HEK293 (cell line): Measurements from ENCODE around the gene TRAK2.

Experiments used
- CTCF ChIA-PET: fragments of 350-600 bp; formaldehyde crosslinking; extraction: SDS; loops from one replicate; lab custom pipeline; 2021; ENCODE audit warnings: antibody characterized with exemption; lab: Yijun Ruan, JAX
- POLR2A ChIA-PET: fragments of 300-600 bp; formaldehyde crosslinking; extraction: SDS; loops from one replicate; lab custom pipeline; 2020; ENCODE audit warnings: antibody characterized with exemption, inconsistent platforms; lab: Yijun Ruan, JAX
- H3K27ac ChIP-seq: fragments of 200-500 bp; sonication (Bioruptor generic); 2 replicates; pipeline ENCODE4 v1.5.1; 2014; ENCODE audit warnings: low read depth, low read length, control low read depth, inconsistent platforms; ENCODE audit errors: extremely low read depth
- H3K36me3 ChIP-seq, 2 experiments: fragments of 200-500 bp in 1 of 2; sonication (Bioruptor generic) in 1 of 2; 1 replicate in 1 of 2; 2 replicates in 1 of 2; pipeline ENCODE4 v1.5.1; 2014 to 2017; ENCODE audit warnings: inconsistent platforms in 2 of 2, low read length in 2 of 2; ENCODE audit not compliant: control insufficient read depth in 2 of 2, insufficient read depth in 1 of 2
- H3K4me1 ChIP-seq: fragments of 200-500 bp; sonication (Bioruptor generic); 2 replicates; pipeline ENCODE4 v1.5.1; 2014; ENCODE audit warnings: mild to moderate bottlenecking, low read length, inconsistent platforms; ENCODE audit not compliant: control insufficient read depth, insufficient read depth
- H3K4me3 ChIP-seq: 2 replicates; pipeline ENCODE4 v1.5.1; 2011; ENCODE audit warnings: low read depth, mild to moderate bottlenecking, control low read depth, low read length, moderate library complexity
- H3K9me3 ChIP-seq: fragments of 200-500 bp; sonication (Bioruptor generic); 2 replicates; pipeline ENCODE4 v1.5.1; 2014; ENCODE audit warnings: low read depth, low read length, inconsistent platforms; ENCODE audit not compliant: control insufficient read depth, insufficient read depth
- GLI4 ChIP-seq: fragments of 450-650 bp; formaldehyde crosslinking; IDR thresholded peaks from 2 replicates; pipeline ENCODE4 v1.5.1; 2016; ENCODE audit warnings: missing biosample characterization, missing genetic modification characterization
- GLIS1 ChIP-seq: fragments of 450-650 bp; formaldehyde crosslinking; IDR thresholded peaks from 2 replicates; pipeline ENCODE4 v1.5.1; 2016; ENCODE audit warnings: missing biosample characterization, missing genetic modification characterization
- IKZF3 ChIP-seq: fragments of 450-650 bp; IDR thresholded peaks from 2 replicates; pipeline ENCODE4 v1.5.0; 2018; ENCODE audit warnings: missing biosample characterization, mild to moderate bottlenecking, missing genetic modification characterization, moderate library complexity
- KLF16 ChIP-seq: fragments of 450-650 bp; formaldehyde crosslinking; IDR thresholded peaks from 2 replicates; pipeline ENCODE4 v1.5.1; 2017; ENCODE audit warnings: missing biosample characterization, missing genetic modification characterization
- MEIS1 ChIP-seq: sonication (generic); formaldehyde crosslinking; IDR thresholded peaks from 2 replicates; pipeline ENCODE4 v1.8.1; 2022; ENCODE audit warnings: missing genetic modification reagents, mild to moderate bottlenecking, borderline replicate concordance
- MYNN ChIP-seq: fragments of 450-650 bp; formaldehyde crosslinking; IDR thresholded peaks from 2 replicates; pipeline ENCODE4 v1.5.1; 2016; ENCODE audit warnings: missing biosample characterization, missing genetic modification characterization, borderline replicate concordance
- PRDM1 ChIP-seq: fragments of 450-650 bp; formaldehyde crosslinking; IDR thresholded peaks from 2 replicates; pipeline ENCODE4; 2016; ENCODE audit warnings: missing biosample characterization, missing genetic modification characterization
- PRDM6 ChIP-seq: fragments of 450-650 bp; formaldehyde crosslinking; IDR thresholded peaks from 2 replicates; pipeline ENCODE4 v1.5.1; 2017; ENCODE audit warnings: missing biosample characterization, missing genetic modification characterization
- REST ChIP-seq: fragments of 450-650 bp; formaldehyde crosslinking; IDR thresholded peaks from 2 replicates; pipeline ENCODE4 v1.5.1; 2016; ENCODE audit warnings: missing biosample characterization, missing genetic modification characterization
- SP7 ChIP-seq: fragments of 450-650 bp; formaldehyde crosslinking; IDR thresholded peaks from 2 replicates; pipeline ENCODE4 v1.5.1; 2016; ENCODE audit warnings: missing biosample characterization, missing genetic modification characterization
- ZBTB26 ChIP-seq: fragments of 450-650 bp; formaldehyde crosslinking; optimal IDR thresholded peaks from 2 replicates; pipeline ENCODE3; 2016; ENCODE audit warnings: missing biosample characterization, mild to moderate bottlenecking, missing genetic modification characterization
- ZBTB6 ChIP-seq: fragments of 450-650 bp; formaldehyde crosslinking; IDR thresholded peaks from 2 replicates; pipeline ENCODE4 v1.5.1; 2017; ENCODE audit warnings: missing biosample characterization, missing genetic modification characterization
- ZBTB8A ChIP-seq: fragments of 450-650 bp; formaldehyde crosslinking; IDR thresholded peaks from 2 replicates; pipeline ENCODE4 v1.5.1; 2016; ENCODE audit warnings: missing biosample characterization, missing genetic modification characterization
- ZNF174 ChIP-seq: fragments of 450-650 bp; formaldehyde crosslinking; IDR thresholded peaks from 2 replicates; pipeline ENCODE4 v1.5.0; 2017; ENCODE audit warnings: missing biosample characterization, mild to moderate bottlenecking, missing genetic modification characterization
- ZNF555 ChIP-seq: fragments of 450-650 bp; formaldehyde crosslinking; conservative IDR thresholded peaks from 2 replicates; pipeline ENCODE4 v1.5.1; 2017; ENCODE audit warnings: missing biosample characterization, mild to moderate bottlenecking, missing genetic modification characterization, inconsistent platforms
- ZNF571 ChIP-seq: fragments of 450-650 bp; formaldehyde crosslinking; IDR thresholded peaks from 2 replicates; pipeline ENCODE4 v1.5.0; 2017; ENCODE audit warnings: missing biosample characterization, missing genetic modification characterization
- ZNF629 ChIP-seq: fragments of 450-650 bp; formaldehyde crosslinking; IDR thresholded peaks from 2 replicates; pipeline ENCODE4 v1.5.1; 2017; ENCODE audit warnings: missing biosample characterization, missing genetic modification characterization
- TF ChIP-seq, protein P1 (sequence below): fragments of 450-650 bp; formaldehyde crosslinking; IDR thresholded peaks from 2 replicates; pipeline ENCODE4 v1.5.1; 2016; ENCODE audit warnings: missing biosample characterization, missing genetic modification characterization
- TF ChIP-seq, protein P2 (sequence below): fragments of 450-650 bp; formaldehyde crosslinking; IDR thresholded peaks from 2 replicates; pipeline ENCODE4 v1.5.1; 2016; ENCODE audit warnings: missing biosample characterization, missing genetic modification characterization
- TF ChIP-seq, protein P3 (sequence below): fragments of 450-650 bp; formaldehyde crosslinking; IDR thresholded peaks from 2 replicates; pipeline ENCODE4 v1.5.1; 2016; ENCODE audit warnings: missing biosample characterization, missing genetic modification characterization
- TF ChIP-seq, protein P4 (sequence below): fragments of 450-650 bp; formaldehyde crosslinking; IDR thresholded peaks from 2 replicates; pipeline ENCODE4 v1.5.1; 2016; ENCODE audit warnings: missing biosample characterization, missing genetic modification characterization

TRAK2 gene

DNA sequence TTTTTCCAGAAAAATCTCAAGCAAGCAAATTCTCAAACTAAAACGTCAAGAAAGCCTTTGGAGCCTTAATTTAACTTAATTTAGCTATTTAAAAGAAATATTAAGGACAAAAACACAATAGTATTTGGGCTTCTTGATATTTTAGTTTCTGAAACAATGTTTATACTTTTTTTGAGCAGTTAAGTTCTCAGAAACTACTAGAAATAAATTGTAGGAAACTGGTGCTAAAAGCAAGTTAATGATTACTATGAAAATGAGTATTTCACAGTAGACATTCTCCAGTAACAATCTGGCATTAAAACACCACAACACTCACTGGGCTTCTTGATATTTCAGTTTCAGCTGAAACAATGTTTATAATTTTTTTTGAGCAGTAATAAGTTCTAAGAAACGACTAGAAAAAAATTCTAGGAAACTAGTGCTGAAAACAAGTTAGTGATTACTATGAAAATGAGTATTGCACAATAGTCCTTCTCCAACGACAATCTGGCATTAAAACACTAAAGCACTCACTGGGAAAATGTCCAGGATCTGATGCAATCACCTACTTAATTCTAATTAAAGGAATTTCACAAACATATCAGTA lies 45.1 kb downstream of the TRAK2 start:
- H3K4me3 ChIP-seq = no peak overlapping the region
- CTCF ChIA-PET = interaction anchor here (1.0 to 1.6 kb wide), 3 partner anchors 8 to 174 kb away, joined by 3 to 4 read pairs (median 4); no protein-coding TSS in a partner anchor
- POLR2A ChIA-PET = no interaction called here
- TF ChIP-seq, protein P1, sequence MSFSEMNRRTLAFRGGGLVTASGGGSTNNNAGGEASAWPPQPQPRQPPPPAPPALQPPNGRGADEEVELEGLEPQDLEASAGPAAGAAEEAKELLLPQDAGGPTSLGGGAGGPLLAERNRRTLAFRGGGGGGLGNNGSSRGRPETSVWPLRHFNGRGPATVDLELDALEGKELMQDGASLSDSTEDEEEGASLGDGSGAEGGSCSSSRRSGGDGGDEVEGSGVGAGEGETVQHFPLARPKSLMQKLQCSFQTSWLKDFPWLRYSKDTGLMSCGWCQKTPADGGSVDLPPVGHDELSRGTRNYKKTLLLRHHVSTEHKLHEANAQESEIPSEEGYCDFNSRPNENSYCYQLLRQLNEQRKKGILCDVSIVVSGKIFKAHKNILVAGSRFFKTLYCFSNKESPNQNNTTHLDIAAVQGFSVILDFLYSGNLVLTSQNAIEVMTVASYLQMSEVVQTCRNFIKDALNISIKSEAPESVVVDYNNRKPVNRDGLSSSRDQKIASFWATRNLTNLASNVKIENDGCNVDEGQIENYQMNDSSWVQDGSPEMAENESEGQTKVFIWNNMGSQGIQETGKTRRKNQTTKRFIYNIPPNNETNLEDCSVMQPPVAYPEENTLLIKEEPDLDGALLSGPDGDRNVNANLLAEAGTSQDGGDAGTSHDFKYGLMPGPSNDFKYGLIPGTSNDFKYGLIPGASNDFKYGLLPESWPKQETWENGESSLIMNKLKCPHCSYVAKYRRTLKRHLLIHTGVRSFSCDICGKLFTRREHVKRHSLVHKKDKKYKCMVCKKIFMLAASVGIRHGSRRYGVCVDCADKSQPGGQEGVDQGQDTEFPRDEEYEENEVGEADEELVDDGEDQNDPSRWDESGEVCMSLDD (tag by site-specific recombination) = no peak
- TF ChIP-seq, protein P2, sequence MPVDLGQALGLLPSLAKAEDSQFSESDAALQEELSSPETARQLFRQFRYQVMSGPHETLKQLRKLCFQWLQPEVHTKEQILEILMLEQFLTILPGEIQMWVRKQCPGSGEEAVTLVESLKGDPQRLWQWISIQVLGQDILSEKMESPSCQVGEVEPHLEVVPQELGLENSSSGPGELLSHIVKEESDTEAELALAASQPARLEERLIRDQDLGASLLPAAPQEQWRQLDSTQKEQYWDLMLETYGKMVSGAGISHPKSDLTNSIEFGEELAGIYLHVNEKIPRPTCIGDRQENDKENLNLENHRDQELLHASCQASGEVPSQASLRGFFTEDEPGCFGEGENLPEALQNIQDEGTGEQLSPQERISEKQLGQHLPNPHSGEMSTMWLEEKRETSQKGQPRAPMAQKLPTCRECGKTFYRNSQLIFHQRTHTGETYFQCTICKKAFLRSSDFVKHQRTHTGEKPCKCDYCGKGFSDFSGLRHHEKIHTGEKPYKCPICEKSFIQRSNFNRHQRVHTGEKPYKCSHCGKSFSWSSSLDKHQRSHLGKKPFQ (tag by site-specific recombination) = no peak
- no peak for TF ChIP-seq GLIS1
- TF ChIP-seq IKZF3 (tag by site-specific recombination) = peak; percentile 81
- TF ChIP-seq ZNF555 (tag by site-specific recombination) = no peak
- TF ChIP-seq KLF16 (tag by site-specific recombination) = no peak
- TF ChIP-seq ZNF571 (tag by site-specific recombination) = no peak
- TF ChIP-seq MEIS1 (CRISPR knock-in tag) = no peak
- no peak for TF ChIP-seq ZBTB26 (tag by site-specific recombination)
- no peak for TF ChIP-seq GLI4 (tag by site-specific recombination)
- peak; percentile 49 for TF ChIP-seq SP7 (tag by site-specific recombination)
- peak; percentile 96 for TF ChIP-seq PRDM6
- TF ChIP-seq, protein P3, sequence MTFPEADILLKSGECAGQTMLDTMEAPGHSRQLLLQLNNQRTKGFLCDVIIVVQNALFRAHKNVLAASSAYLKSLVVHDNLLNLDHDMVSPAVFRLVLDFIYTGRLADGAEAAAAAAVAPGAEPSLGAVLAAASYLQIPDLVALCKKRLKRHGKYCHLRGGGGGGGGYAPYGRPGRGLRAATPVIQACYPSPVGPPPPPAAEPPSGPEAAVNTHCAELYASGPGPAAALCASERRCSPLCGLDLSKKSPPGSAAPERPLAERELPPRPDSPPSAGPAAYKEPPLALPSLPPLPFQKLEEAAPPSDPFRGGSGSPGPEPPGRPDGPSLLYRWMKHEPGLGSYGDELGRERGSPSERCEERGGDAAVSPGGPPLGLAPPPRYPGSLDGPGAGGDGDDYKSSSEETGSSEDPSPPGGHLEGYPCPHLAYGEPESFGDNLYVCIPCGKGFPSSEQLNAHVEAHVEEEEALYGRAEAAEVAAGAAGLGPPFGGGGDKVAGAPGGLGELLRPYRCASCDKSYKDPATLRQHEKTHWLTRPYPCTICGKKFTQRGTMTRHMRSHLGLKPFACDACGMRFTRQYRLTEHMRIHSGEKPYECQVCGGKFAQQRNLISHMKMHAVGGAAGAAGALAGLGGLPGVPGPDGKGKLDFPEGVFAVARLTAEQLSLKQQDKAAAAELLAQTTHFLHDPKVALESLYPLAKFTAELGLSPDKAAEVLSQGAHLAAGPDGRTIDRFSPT (tag by site-specific recombination) = no peak
- 0 out of 2 replicates have a peak, but pooled peaks have one; percentile 30 for TF ChIP-seq ZNF629 (tag by site-specific recombination)
- no peak for TF ChIP-seq ZBTB6
- TF ChIP-seq, protein P4, sequence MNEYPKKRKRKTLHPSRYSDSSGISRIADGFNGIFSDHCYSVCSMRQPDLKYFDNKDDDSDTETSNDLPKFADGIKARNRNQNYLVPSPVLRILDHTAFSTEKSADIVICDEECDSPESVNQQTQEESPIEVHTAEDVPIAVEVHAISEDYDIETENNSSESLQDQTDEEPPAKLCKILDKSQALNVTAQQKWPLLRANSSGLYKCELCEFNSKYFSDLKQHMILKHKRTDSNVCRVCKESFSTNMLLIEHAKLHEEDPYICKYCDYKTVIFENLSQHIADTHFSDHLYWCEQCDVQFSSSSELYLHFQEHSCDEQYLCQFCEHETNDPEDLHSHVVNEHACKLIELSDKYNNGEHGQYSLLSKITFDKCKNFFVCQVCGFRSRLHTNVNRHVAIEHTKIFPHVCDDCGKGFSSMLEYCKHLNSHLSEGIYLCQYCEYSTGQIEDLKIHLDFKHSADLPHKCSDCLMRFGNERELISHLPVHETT (tag by site-specific recombination) = no peak
- no peak for TF ChIP-seq MYNN
- no peak for TF ChIP-seq ZBTB8A (tag by site-specific recombination)
- no peak for TF ChIP-seq REST (tag by site-specific recombination)
- TF ChIP-seq ZNF174 (tag by site-specific recombination) = no peak
- 0 out of 2 replicates have a peak, but pooled peaks have one; percentile 15 for TF ChIP-seq PRDM1

More for the DNA sequence above, 45.1 kb downstream of the TRAK2 start:
- Histone ChIP-seq H3K27ac (no peak overlapping the region), H3K36me3 (no peaks in the 10 kb centered on the region), H3K4me1 (peaks cover 45% of the 10 kb centered on the region), H3K9me3 (no peaks in the 10 kb centered on the region)
